Activated T-cell treated with anti-CD3 and anti-CD28 coated beads, Interleukin-2, amount 50 U/mL, for 24 hours (primary cell): Measurements from ENCODE around the gene TBC1D3B.
A peak's percentile ranks its signal among the peaks of the same experiment; 100 is the strongest.
"Not testable (repeated sequence)": the region's sequence is repeated elsewhere in the genome, so short reads cannot be mapped to it uniquely, and the experiment has no call there.

Source experiments
- DNase-seq: peaks from one replicate; pipeline ENCODE4 v3.0.0-alpha.2; 2020
- H3K27ac Mint-ChIP-seq: 2 replicates; pipeline ENCODE4 v1.8.0; 2020; ENCODE audit warnings: mild to moderate bottlenecking, mixed read lengths
- H3K27me3 Mint-ChIP-seq: 2 replicates; pipeline ENCODE4 v1.8.0; 2020; ENCODE audit warnings: mixed read lengths
- H3K36me3 Mint-ChIP-seq: 2 replicates; pipeline ENCODE4 v1.8.0; 2020; ENCODE audit warnings: low read depth, mixed read lengths
- H3K4me1 Mint-ChIP-seq: 2 replicates; pipeline ENCODE4 v1.8.0; 2020; ENCODE audit warnings: low read depth, mixed read lengths
- H3K4me3 Mint-ChIP-seq: 2 replicates; pipeline ENCODE4 v1.8.0; 2020; ENCODE audit warnings: mild to moderate bottlenecking, moderate library complexity, mixed read lengths
- H3K9me3 Mint-ChIP-seq: 2 replicates; pipeline ENCODE4 v1.8.0; 2020; ENCODE audit warnings: mixed read lengths

TBC1D3B gene

DNA sequence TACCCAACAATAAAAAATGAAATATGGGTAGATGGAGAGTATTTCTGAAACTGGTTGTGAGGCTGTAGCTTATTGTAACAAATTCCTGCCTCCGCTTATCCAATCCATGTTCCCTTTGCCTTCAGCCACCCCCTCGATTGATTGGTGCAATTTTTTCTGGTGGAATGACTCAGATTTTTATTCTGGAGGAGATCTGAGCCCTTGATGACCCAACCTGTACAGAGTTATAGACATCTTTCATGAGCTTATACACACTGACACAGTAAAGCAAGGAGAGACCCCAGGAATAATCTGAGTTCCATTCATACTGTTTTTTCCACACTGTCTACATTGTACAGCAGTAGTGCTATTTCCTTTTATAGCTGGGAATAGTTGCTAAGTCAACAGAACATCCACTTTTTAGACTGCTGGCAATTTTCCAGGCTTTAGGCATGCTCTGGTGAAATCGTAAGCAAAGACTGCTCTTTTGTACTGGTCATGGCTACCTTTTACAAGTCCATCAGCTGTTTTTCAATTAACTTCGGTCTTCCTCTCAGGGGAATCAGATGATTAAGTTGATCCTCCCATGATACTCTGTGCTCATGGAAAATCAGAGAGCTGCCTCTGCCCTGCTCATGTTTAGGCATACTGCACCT, 42.7 kb downstream of the TBC1D3B start:
- DNase-seq: no peak
- Mint-ChIP-seq H3K27me3 (peaks cover 38% of the 10 kb centered on the region), H3K4me3 (no peak overlapping the region), H3K36me3 (no peaks in the 10 kb centered on the region), H3K4me1 (peaks cover 1% of the 10 kb centered on the region), H3K27ac (no peak overlapping the region), H3K9me3 (peaks cover 3% of the 10 kb centered on the region)

DNA sequence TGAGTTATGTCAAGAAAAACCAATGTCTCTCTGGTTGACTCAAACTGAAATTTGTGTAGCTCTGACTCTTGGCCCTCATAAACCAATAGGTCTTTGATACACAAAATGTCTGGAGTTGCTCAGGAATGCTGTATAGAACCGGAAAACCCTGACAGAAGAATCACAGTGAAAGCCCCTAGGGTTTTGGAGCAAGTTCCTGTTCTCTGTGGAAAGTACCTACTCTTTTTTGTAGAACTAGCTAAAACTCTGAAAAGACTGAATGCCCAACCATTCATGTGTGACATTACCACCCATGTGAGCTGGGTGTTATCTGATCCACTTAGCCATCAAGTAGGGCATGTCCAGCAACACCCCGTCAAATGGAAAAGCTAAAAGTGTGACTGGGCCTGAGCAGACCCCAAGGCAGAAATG, 44.0 kb downstream of the TBC1D3B start:
- H3K4me1 Mint-ChIP-seq: peaks cover 1% of the 10 kb centered on the region
- H3K9me3 Mint-ChIP-seq: no peaks in the 10 kb centered on the region
- H3K27ac Mint-ChIP-seq: no peak overlapping the region
- no peaks in the 10 kb centered on the region for H3K36me3 Mint-ChIP-seq
- no peak overlapping the region for H3K4me3 Mint-ChIP-seq
- H3K27me3 Mint-ChIP-seq: peaks cover 43% of the 10 kb centered on the region
- no peak for DNase-seq

DNA sequence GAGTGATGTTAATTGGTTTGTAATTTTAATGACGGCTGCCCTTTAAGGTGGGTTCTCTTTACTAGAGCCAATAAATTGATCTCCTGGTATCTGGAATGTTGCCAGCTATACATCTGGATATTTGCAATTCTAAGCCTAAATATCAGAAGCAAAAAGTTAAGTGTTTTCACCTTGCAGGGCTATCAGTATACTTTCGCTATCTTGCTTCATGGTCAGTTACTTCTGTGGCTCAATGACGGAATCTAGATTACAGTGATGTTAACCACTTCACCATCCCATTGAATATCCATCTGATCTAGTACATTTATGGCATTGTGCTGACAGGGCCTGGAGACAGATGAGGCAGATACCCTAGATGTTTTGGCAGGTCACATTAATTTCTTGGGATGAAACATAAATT, 44.5 kb downstream of the TBC1D3B start:
- no peak overlapping the region for H3K27ac Mint-ChIP-seq
- H3K4me1 Mint-ChIP-seq: peaks cover 6% of the 10 kb centered on the region
- H3K36me3 Mint-ChIP-seq: no peaks in the 10 kb centered on the region
- no peak overlapping the region for H3K4me3 Mint-ChIP-seq
- DNase-seq: no peak
- H3K9me3 Mint-ChIP-seq: no peaks in the 10 kb centered on the region
- H3K27me3 Mint-ChIP-seq: peaks cover 45% of the 10 kb centered on the region

DNA sequence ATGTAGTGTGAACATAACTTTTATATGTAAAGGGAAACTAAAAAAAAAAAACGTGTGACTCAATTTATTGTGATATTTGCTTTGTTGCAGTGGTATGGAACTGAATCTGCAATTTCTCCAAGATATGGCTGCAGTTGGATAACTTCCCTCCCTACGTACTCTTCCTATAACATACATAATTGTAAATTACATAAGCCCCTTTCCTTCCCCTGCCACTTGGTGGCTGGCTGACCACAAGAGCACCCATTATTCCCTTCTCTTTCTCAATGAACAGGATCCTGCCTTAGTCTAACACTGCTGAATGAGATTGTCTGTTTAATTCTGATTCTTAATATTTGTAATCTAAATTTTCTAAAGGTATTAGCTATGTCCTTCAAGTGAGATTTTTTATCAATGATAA, 45.0 kb downstream of the TBC1D3B start:
- no peak for DNase-seq
- peaks cover 9% of the 10 kb centered on the region for H3K4me1 Mint-ChIP-seq
- no peaks in the 10 kb centered on the region for H3K9me3 Mint-ChIP-seq
- H3K27ac Mint-ChIP-seq: no peak overlapping the region
- H3K4me3 Mint-ChIP-seq: no peak overlapping the region
- peaks cover 44% of the 10 kb centered on the region for H3K27me3 Mint-ChIP-seq
- H3K36me3 Mint-ChIP-seq: no peaks in the 10 kb centered on the region

DNA sequence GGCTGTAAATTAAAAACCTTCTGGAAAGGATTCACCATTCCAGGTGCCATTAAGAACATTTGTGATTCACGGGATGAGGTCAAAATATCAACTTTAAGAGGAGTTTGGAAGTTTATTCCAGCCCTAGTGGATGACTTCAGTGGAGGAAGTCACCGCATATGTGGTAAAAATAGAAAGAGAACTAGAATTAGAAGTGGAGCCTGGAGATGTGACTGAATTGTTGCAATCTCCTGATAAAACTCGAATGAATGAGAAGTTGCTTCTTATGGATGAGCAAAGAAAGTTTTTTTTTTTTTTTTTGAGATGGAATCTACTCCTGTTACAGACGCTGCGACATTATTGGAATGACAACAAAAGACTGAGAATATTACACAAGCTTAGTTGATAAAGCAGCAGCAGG, 46.1 kb downstream of the TBC1D3B start:
- H3K9me3 Mint-ChIP-seq: peaks cover 9% of the 10 kb centered on the region
- peaks cover 5% of the 10 kb centered on the region for H3K36me3 Mint-ChIP-seq
- no peak overlapping the region for H3K4me3 Mint-ChIP-seq
- H3K4me1 Mint-ChIP-seq: peaks cover 9% of the 10 kb centered on the region
- H3K27me3 Mint-ChIP-seq: peaks cover 34% of the 10 kb centered on the region
- H3K27ac Mint-ChIP-seq: no peak overlapping the region
- DNase-seq: no peak

DNA sequence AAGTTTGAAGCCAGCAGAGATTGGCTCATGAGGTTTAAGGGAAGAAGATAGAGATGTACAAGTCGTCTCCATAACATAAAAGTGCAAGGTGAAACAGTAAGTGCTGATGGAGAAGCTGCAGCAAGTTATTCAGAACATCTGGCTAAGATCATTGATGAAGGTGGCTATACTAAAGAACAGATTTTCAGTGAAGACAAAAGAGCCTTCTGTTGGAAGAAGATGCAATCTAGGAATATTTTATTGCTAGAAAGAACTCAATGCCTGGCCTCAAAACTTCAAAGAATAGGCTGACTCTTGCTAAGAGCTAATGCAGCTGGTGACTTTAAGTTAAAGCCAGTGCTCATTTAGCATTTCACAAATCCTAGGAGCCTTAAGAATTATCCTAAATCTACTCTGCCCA, 46.8 kb downstream of the TBC1D3B start:
- H3K36me3 Mint-ChIP-seq: peaks cover 5% of the 10 kb centered on the region

DNA sequence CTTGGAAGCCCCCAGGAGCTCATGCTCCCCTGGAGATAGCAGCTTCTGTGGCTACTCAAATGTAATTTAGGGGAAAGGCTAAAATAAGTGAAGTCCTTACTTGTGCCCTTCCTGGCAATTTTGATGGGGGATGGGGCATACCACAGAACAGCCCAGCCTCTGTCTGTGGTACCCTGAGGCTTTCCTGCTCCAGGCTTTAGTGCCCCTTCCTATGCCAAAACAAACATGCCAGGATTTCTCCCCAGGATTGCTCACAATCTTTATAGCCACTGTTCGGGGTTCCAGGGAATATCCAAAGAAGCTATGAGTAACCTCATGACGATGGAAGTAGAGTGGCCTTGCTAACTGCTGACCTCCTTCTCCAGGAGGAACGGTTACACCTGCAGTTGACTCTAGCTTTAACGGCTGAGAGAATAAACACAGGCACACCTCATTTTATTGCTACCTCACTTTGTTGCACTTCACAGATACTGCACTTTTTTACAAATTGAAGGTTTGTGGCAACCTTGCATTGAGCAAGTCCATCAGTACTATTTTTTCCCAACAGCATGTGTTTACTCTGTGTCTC, 47.9 kb downstream of the TBC1D3B start:
- H3K36me3 Mint-ChIP-seq: peaks cover 5% of the 10 kb centered on the region
- peaks cover 25% of the 10 kb centered on the region for H3K27me3 Mint-ChIP-seq
- no peak for DNase-seq
- H3K9me3 Mint-ChIP-seq: peaks cover 10% of the 10 kb centered on the region
- no peak overlapping the region for H3K4me3 Mint-ChIP-seq
- no peak overlapping the region for H3K27ac Mint-ChIP-seq
- peaks cover 9% of the 10 kb centered on the region for H3K4me1 Mint-ChIP-seq

More for the DNA sequence above, 46.8 kb downstream of the TBC1D3B start:
- H3K27me3 Mint-ChIP-seq: peaks cover 28% of the 10 kb centered on the region
- no peak overlapping the region for H3K4me3 Mint-ChIP-seq
- H3K4me1 Mint-ChIP-seq: peaks cover 9% of the 10 kb centered on the region
- DNase-seq: no peak
- H3K9me3 Mint-ChIP-seq: peaks cover 10% of the 10 kb centered on the region
- no peak overlapping the region for H3K27ac Mint-ChIP-seq

DNA sequence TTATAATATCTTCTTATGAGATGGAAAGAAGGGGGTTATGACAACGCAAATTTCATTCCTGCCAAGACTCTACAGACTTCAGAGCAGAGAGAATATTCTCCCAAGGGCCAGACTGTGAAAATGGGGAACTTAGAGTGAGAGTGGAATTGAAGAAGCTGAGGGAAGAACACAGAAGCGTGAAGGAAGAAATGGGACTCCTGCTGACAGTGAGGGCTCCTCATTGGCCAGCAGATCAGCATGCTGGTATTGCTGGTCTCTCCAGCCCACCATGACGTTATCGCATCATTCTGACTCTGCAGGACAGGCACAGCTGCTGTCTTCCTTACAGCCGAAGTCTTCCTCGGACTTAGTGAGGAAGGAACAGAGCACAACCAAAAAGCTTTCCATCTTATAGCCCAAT, 48.5 kb downstream of the TBC1D3B start:
- peaks cover 10% of the 10 kb centered on the region for H3K9me3 Mint-ChIP-seq
- H3K36me3 Mint-ChIP-seq: peaks cover 5% of the 10 kb centered on the region
- DNase-seq: no peak
- H3K27me3 Mint-ChIP-seq: peaks cover 25% of the 10 kb centered on the region
- H3K27ac Mint-ChIP-seq: no peak overlapping the region
- H3K4me1 Mint-ChIP-seq: peaks cover 9% of the 10 kb centered on the region
- no peak overlapping the region for H3K4me3 Mint-ChIP-seq

DNA sequence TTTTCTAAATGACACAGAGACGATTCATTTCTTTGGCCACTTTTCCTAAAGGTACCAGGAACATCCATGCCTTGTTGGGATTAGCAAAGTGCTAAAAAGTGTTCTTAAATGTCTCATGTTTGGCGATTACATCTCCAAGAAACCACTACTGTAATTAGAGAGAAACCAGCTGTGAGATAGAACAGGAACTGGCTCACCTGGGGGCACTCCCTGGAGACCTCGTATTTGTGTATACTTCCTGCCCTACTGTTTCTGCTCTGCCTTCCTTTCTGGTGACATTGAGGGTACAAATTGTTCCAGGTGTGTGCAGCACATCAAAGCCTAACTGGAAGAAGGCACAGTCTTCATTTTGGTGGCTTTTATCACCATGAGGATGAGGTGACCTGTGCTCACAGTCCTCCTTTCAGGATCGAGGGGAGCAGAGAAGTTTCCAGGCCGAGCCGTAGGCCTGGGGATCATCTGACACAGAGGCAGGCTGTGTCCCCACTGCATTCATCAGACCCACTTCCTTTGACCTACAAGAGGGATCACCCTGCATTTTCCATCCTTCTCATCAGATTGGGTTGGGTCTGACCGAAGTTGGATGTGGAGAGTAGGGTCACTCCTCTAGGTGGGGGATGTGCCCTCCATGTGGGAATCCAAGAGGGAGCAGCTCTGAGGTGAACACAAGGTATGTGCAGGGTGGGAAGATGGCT, 49.1 kb downstream of the TBC1D3B start:
- no peak for DNase-seq
- Mint-ChIP-seq H3K4me1 (peaks cover 9% of the 10 kb centered on the region), H3K36me3 (peaks cover 5% of the 10 kb centered on the region), H3K9me3 (peaks cover 10% of the 10 kb centered on the region), H3K27me3 (peaks cover 20% of the 10 kb centered on the region), H3K27ac (no peak overlapping the region), H3K4me3 (no peak overlapping the region)

DNA sequence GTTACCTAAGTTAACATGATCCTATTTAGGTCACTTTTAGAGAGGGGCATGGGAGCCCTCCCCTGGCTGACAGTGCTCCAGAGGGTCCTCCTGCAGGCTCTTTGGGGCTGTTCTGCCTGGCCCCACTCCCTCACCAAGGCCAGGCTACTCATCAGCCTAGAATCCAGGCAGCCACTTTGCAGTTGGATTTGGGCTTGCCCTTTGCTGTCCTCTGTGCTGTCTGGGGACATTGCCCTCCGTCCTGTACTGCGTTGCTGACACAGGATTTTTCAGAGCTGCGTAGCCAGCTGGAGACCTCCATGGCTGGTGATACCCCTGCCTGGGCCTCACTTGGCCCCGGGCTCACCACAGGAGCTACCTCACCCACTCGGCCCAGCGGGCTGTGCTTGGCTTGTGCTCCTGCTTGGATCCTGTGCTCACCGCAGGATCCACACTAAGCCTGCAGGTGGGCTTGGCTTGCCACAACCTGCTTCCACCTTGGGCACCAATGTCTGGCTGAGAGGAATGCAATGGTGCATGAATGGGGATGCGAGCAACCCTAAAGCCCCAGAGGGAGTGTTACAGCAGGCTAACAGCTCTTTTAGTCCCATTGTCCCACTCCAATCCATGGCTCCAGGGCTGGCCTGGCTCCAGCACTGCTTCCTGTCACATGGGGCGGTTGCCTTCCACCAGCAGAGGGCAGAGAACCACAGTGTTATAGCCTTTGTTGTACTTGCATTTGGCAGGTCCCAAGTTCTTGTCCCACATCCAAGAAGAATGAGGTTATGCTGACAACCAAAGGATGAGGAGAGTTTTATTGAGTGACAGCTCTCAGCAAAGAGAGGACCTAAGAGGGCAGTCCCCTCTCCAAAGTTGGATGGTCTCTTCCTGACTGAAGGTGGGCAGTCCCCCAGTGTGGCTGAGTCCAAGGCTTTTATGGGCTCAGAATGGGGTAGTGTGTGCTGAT, 51.3 kb downstream of the TBC1D3B start:
- Mint-ChIP-seq H3K27ac (no peak overlapping the region), H3K4me3 (no peak overlapping the region), H3K27me3 (peaks cover 23% of the 10 kb centered on the region), H3K9me3 (peaks cover 10% of the 10 kb centered on the region), H3K36me3 (peaks cover 5% of the 10 kb centered on the region), H3K4me1 (peaks cover 21% of the 10 kb centered on the region)
- no peak for DNase-seq

DNA sequence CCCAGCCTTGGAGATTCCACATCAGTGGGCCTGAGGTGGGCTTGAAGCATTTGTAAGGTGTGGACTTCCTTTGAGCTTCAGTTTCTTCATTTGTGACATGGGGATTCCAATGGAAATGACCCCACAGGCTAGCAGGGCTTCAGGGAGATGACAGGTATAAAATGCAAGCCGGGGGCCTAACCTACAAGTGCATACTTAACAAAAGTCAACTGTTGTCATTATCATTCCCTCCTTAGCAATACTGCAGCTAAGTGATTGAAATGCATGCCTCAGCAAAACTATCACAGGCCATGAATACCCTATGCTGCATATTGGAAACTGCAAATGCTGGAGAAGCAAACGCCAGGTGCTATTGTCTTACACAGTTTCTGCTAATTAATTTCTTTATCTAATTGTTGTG, 53.0 kb downstream of the TBC1D3B start:
- Mint-ChIP-seq H3K4me1 (peaks cover 33% of the 10 kb centered on the region), H3K27me3 (peaks cover 23% of the 10 kb centered on the region), H3K9me3 (peaks cover 10% of the 10 kb centered on the region), H3K4me3 (no peak overlapping the region), H3K27ac (no peak overlapping the region), H3K36me3 (peaks cover 5% of the 10 kb centered on the region)
- no peak for DNase-seq

DNA sequence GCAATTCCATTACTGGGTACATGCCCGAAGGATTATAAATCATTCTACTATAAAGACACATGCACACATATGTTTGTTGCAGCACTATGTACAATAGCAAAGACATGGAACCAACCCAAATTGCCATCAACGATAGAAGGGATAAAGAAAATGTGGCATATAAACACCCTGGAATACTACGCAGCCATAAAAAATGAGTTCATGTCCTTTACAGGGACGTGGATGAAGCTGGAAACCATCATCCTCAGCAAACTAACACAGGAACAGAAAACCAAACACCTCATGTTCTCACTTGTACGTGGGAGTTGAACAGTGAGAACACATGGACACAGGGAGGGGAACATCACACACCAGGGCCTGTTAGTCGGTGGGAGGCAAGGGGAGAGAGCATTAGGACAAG, 55.3 kb downstream of the TBC1D3B start:
- not testable (repeated sequence) for H3K9me3 Mint-ChIP-seq, H3K4me3 Mint-ChIP-seq, DNase-seq, H3K36me3 Mint-ChIP-seq
- peaks cover 47% of the 10 kb centered on the region for H3K4me1 Mint-ChIP-seq
- H3K27me3 Mint-ChIP-seq: peaks cover 16% of the 10 kb centered on the region
- H3K27ac Mint-ChIP-seq: peak overlapping the region; percentile 52

DNA sequence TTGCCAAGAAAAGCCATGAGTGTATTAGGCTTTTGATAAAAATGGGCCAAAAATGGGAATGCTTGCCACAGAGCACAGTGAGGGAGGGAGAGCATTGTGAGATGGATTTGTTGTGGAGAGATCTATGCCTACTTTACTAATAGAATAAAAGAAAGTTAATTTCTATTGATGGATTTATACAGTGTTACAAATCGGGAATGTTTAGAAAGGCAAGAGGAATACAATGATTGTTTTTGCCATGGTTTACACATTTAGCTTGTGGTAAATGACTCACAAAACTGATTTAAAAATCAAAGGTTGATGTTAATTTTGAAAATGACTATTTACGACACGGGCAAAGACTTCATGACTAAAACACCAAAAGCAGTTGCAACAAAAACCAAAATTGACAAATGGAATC, 56.2 kb downstream of the TBC1D3B start:
- no peak for DNase-seq
- Mint-ChIP-seq H3K4me3 (peak overlapping the region; percentile 16), H3K36me3 (no peaks in the 10 kb centered on the region), H3K27me3 (peaks cover 16% of the 10 kb centered on the region), H3K4me1 (peaks cover 50% of the 10 kb centered on the region), H3K27ac (peak overlapping the region; percentile 20), H3K9me3 (peaks cover under 1% of the 10 kb centered on the region)

DNA sequence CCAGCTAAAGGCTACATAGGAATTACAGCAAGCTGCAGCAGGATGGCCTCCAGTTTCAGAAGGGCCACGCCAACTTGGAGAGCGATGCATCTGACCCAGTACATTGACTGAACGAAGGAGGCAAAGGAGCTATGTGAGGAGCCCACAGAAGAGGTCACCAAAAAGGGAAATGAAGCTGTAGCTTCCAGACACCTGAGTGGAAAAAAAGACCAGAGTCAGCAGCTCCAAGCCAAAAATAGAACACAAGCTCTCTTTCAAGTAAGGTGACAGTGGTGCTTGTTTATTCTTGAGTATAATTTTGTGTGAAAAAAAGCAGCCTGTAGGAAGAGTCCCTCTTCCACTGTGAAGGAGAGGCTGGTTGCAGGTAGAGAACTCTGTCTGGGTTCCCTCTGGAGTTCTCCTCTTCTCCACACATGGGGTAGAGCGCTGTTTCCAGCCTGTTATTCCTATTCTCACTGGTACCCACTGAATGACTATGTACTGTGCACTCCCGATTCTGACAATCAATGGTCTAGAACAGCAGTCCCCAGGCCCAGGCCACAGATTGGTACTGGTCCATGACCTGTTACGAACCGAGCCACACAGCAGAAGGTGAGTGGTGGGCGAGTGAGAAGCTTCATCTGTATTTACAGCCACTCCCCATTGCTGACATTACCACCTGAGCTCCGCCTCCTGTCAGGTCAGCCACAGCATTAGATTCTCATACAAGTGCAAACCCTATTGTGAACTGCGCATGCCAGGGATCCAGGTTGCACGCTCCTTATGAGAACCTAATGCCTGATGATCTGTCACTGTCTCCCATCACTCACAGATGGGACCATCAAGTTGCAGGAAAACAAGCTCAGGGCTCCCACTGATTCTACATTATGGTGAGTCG, 57.7 kb downstream of the TBC1D3B start:
- Mint-ChIP-seq H3K27me3 (peaks cover 20% of the 10 kb centered on the region), H3K4me1 (peaks cover 50% of the 10 kb centered on the region), H3K27ac (peak overlapping the region; percentile 88), H3K9me3 (no peaks in the 10 kb centered on the region), H3K4me3 (peak overlapping the region; percentile 34), H3K36me3 (no peaks in the 10 kb centered on the region)
- no peak for DNase-seq
